Endothelial cell (in vitro differentiated cells): ENCODE measurements around the gene GFM1. TPM values are rescaled to one million over a fixed set of nuclear protein-coding genes. Genes with fewer than 3 reads are reported as not detected.

Experiments
- DNase-seq: peaks from one replicate; pipeline ENCODE4 v3.0.0; 2021; ENCODE audit warnings: low spot score
- H3K27ac Mint-ChIP-seq: one replicate; pipeline ENCODE4 v1.8.0; 2021; ENCODE audit warnings: mixed read lengths, inconsistent platforms; ENCODE audit not compliant: unreplicated experiment
- H3K27me3 Mint-ChIP-seq: one replicate; pipeline ENCODE4 v1.8.0; 2021; ENCODE audit warnings: mild to moderate bottlenecking, moderate library complexity, mixed read lengths, inconsistent platforms; ENCODE audit not compliant: unreplicated experiment
- H3K36me3 Mint-ChIP-seq: one replicate; pipeline ENCODE4 v1.8.0; 2021; ENCODE audit warnings: mild to moderate bottlenecking, low read depth, mixed read lengths, inconsistent platforms; ENCODE audit not compliant: unreplicated experiment
- H3K4me1 Mint-ChIP-seq: one replicate; pipeline ENCODE4 v1.8.0; 2021; ENCODE audit warnings: mild to moderate bottlenecking, mixed read lengths, inconsistent platforms; ENCODE audit not compliant: unreplicated experiment
- H3K4me3 Mint-ChIP-seq: one replicate; pipeline ENCODE4 v1.8.0; 2021; ENCODE audit warnings: mild to moderate bottlenecking, mixed read lengths, inconsistent platforms; ENCODE audit not compliant: unreplicated experiment
- H3K9me3 Mint-ChIP-seq: one replicate; pipeline ENCODE4 v1.8.0; 2021; ENCODE audit warnings: mixed read lengths, inconsistent platforms; ENCODE audit not compliant: unreplicated experiment
- CTCF ChIP-seq: fragments of 200-600 bp; sonication (generic); IDR thresholded peaks from one replicate; pipeline ENCODE4 v1.5.0; 2021; ENCODE audit warnings: antibody characterized with exemption; ENCODE audit not compliant: unreplicated experiment
- total RNA-seq: library from RNA; stranded (reverse); fragmentation: NEBNext Ultra II Directional; extraction: Animal tissue kit (Norgen Biotek cat#: 25700); gene quantifications from one replicate; pipeline ENCODE4 v1.2.1, GENCODE V29; 2021; ENCODE audit not compliant: unreplicated experiment

Gene GFM1
- total RNA-seq, 1 donor from 2014 or later, result 71.2 TPM

GRCh38 chr3:158651192-158651591 is 6.9 kb downstream of the GFM1 start:
- Mint-ChIP-seq H3K9me3 (no peaks in the 10 kb centered on the region), H3K27ac (peak overlapping the region; percentile 89), H3K36me3 (peaks cover 18% of the 10 kb centered on the region), H3K4me1 (peaks cover 49% of the 10 kb centered on the region), H3K4me3 (no peak overlapping the region), H3K27me3 (no peaks in the 10 kb centered on the region)
- TF ChIP-seq CTCF, result no peak
- no peak for DNase-seq

GRCh38 chr3:158652463-158652862 is 8.1 kb downstream of the GFM1 start:
- peaks cover 43% of the 10 kb centered on the region for H3K4me1 Mint-ChIP-seq
- no peak overlapping the region for H3K4me3 Mint-ChIP-seq
- H3K27ac Mint-ChIP-seq, result peak overlapping the region; percentile 24
- no peaks in the 10 kb centered on the region for H3K27me3 Mint-ChIP-seq
- no peaks in the 10 kb centered on the region for H3K9me3 Mint-ChIP-seq
- no peak for TF ChIP-seq CTCF
- peaks cover 24% of the 10 kb centered on the region for H3K36me3 Mint-ChIP-seq
- no peak for DNase-seq

GRCh38 chr3:158658889-158659288 is 14.6 kb downstream of the GFM1 start:
- no peaks in the 10 kb centered on the region for H3K9me3 Mint-ChIP-seq
- peak overlapping the region; percentile 89 for H3K27ac Mint-ChIP-seq
- H3K36me3 Mint-ChIP-seq, result peaks cover 18% of the 10 kb centered on the region
- DNase-seq, result no peak
- peaks cover 23% of the 10 kb centered on the region for H3K4me1 Mint-ChIP-seq
- TF ChIP-seq CTCF, result no peak
- no peak overlapping the region for H3K4me3 Mint-ChIP-seq
- no peaks in the 10 kb centered on the region for H3K27me3 Mint-ChIP-seq

- peak; percentile 66 for TF ChIP-seq CTCF
- DNase-seq, result peak; percentile 63
- Mint-ChIP-seq H3K27ac (peak overlapping the region; percentile 74), H3K27me3 (peaks cover 2% of the 10 kb centered on the region), H3K4me1 (peaks cover 26% of the 10 kb centered on the region), H3K9me3 (no peaks in the 10 kb centered on the region), H3K36me3 (peaks cover 24% of the 10 kb centered on the region), H3K4me3 (no peak overlapping the region)
Observed at GRCh38 chr3:158659454-158660237, 15.3 kb downstream of the GFM1 start.

- Mint-ChIP-seq H3K4me3 (no peak overlapping the region), H3K36me3 (peaks cover 33% of the 10 kb centered on the region), H3K27me3 (peaks cover 2% of the 10 kb centered on the region), H3K9me3 (no peaks in the 10 kb centered on the region), H3K4me1 (peaks cover 27% of the 10 kb centered on the region), H3K27ac (peak overlapping the region; percentile 74)
- no peak for TF ChIP-seq CTCF
- DNase-seq, result no peak
Observed at GRCh38 chr3:158660711-158661110, 16.4 kb downstream of the GFM1 start.
